BJ (cell line): ENCODE measurements around the gene SENP7. TPM values are rescaled to one million over a fixed set of nuclear protein-coding genes. Genes with fewer than 3 reads are reported as not detected.
"Not testable (repeated sequence)": the region's sequence is repeated elsewhere in the genome, so short reads cannot be mapped to it uniquely, and the experiment has no call there.

ENCODE experiments used
- CTCF ChIA-PET: fragments of 350-600 bp; formaldehyde crosslinking; extraction: SDS; loops from one replicate; lab custom pipeline; 2021; ENCODE audit warnings: antibody characterized with exemption, inconsistent platforms; lab: Yijun Ruan, JAX
- POLR2A ChIA-PET: fragments of 300-600 bp; sonication (Branson Sonifier 250); formaldehyde crosslinking; extraction: SDS; loops from one replicate; lab custom pipeline; 2021; ENCODE audit warnings: antibody characterized with exemption; lab: Charles Lee
- DNase-seq: peaks from one replicate; pipeline ENCODE4 v3.0.0-alpha.2; 2011; ENCODE audit warnings: low read depth
- H3K27me3 ChIP-seq: 2 replicates; pipeline ENCODE4 v1.6.0; 2011; ENCODE audit warnings: low read length; ENCODE audit not compliant: control insufficient read depth, insufficient read depth
- H3K36me3 ChIP-seq: 2 replicates; pipeline ENCODE4 v1.5.1; 2011; ENCODE audit warnings: low read length; ENCODE audit not compliant: control insufficient read depth, insufficient read depth
- H3K4me3 ChIP-seq: 2 replicates; pipeline ENCODE4 v1.5.1; 2011; ENCODE audit warnings: low read depth, mild to moderate bottlenecking, control low read depth, low read length
- CTCF ChIP-seq: IDR thresholded peaks from 2 replicates; pipeline ENCODE4 v1.5.1; 2011; ENCODE audit warnings: low read depth, mild to moderate bottlenecking, control low read depth, inconsistent platforms, low read length, moderate library complexity; ENCODE audit not compliant: insufficient read depth
- polyA plus RNA-seq: library from polyadenylated mRNA; depleted of rRNA; stranded (reverse); fragments of >200 nt; gene quantifications from 2 replicates; pipeline ENCODE4 v1.2.3, GENCODE V29; 2011

SENP7 gene
- polyA plus RNA-seq, 1 experiment = 4.2 TPM

GRCh38 chr3:101461451-101461850 lies 51.6 kb downstream of the SENP7 start:
- H3K27me3 ChIP-seq = no peaks in the 10 kb centered on the region
- CTCF ChIA-PET = no interaction called here
- no peak for DNase-seq
- H3K36me3 ChIP-seq = no peaks in the 10 kb centered on the region
- no peak for TF ChIP-seq CTCF
- POLR2A ChIA-PET = no interaction called here
- H3K4me3 ChIP-seq = no peak overlapping the region

GRCh38 chr3:101458387-101458786 lies 54.6 kb downstream of the SENP7 start:
- DNase-seq = no peak
- Histone ChIP-seq H3K36me3 (no peaks in the 10 kb centered on the region), H3K4me3 (no peak overlapping the region), H3K27me3 (no peaks in the 10 kb centered on the region)
- POLR2A ChIA-PET = no interaction called here
- TF ChIP-seq CTCF = no peak
- CTCF ChIA-PET = no interaction called here

DNA sequence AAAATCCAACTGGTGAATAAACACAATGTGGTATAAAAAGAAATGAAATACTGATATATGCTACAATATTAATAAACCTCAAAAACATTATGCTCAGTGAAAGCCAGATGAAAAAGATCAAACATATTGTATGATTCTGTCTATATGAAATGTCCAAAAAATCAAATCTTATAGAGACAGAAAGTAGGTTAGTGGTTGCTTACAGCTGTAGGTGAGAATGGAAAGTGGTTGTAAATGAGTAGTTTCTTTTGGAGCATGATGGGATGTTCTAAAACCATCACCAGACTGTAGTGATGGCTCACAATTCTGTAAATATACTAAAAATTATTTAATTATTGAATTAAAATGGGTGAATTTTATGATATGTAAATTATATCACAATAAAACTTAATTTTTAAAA lies 58.4 kb downstream of the SENP7 start:
- ChIA-PET POLR2A (no interaction called here), CTCF (no interaction called here)
- no peaks in the 10 kb centered on the region for H3K36me3 ChIP-seq
- no peaks in the 10 kb centered on the region for H3K27me3 ChIP-seq
- no peak for TF ChIP-seq CTCF
- no peak for DNase-seq
- no peak overlapping the region for H3K4me3 ChIP-seq

GRCh38 chr3:101453961-101454360 lies 59.1 kb downstream of the SENP7 start:
- H3K4me3 ChIP-seq = no peak overlapping the region
- no peak for DNase-seq
- CTCF ChIA-PET = no interaction called here

GRCh38 chr3:101438641-101439040 lies 74.4 kb downstream of the SENP7 start:
- DNase-seq, H3K36me3 ChIP-seq, H3K27me3 ChIP-seq, CTCF ChIA-PET, POLR2A ChIA-PET, H3K4me3 ChIP-seq: not testable (repeated sequence)

More at GRCh38 chr3:101453961-101454360, 59.1 kb downstream of the SENP7 start:
- no peaks in the 10 kb centered on the region for H3K36me3 ChIP-seq
- H3K27me3 ChIP-seq = no peaks in the 10 kb centered on the region
- POLR2A ChIA-PET = no interaction called here
- no peak for TF ChIP-seq CTCF

DNA sequence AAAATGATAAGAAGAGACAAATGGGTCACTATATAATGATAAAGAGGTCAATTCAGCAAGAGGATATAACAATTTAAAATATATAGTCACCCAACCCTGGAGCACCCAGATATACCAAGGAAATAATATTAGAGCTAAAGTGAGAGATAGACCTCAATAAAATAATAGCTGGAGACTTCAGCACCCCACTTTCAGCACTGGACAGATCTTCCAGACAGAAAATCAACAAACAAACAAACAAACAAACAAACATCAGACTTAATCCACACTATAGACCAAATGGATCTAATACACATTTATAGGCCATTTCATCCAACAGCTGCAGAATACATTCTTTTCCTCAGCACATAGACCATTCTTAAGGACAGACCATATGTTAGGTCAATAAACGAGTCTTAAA lies 79.4 kb downstream of the SENP7 start:
- TF ChIP-seq CTCF = no peak

More for the DNA sequence above, 79.4 kb downstream of the SENP7 start:
- no peaks in the 10 kb centered on the region for H3K27me3 ChIP-seq
- CTCF ChIA-PET = no interaction called here
- no peaks in the 10 kb centered on the region for H3K36me3 ChIP-seq
- H3K4me3 ChIP-seq = no peak overlapping the region
- DNase-seq = no peak
- POLR2A ChIA-PET = no interaction called here
